NCI-H146 (cell line): ENCODE results near the gene TMEM109.
"Not testable (repeated sequence)": the region's sequence is repeated elsewhere in the genome, so short reads cannot be mapped to it uniquely, and the experiment has no call there.

Source experiments
- DNase-seq: peaks from one replicate; lab custom pipeline; 2025; lab: John Stamatoyannopoulos, UW

TMEM109 gene

DNA sequence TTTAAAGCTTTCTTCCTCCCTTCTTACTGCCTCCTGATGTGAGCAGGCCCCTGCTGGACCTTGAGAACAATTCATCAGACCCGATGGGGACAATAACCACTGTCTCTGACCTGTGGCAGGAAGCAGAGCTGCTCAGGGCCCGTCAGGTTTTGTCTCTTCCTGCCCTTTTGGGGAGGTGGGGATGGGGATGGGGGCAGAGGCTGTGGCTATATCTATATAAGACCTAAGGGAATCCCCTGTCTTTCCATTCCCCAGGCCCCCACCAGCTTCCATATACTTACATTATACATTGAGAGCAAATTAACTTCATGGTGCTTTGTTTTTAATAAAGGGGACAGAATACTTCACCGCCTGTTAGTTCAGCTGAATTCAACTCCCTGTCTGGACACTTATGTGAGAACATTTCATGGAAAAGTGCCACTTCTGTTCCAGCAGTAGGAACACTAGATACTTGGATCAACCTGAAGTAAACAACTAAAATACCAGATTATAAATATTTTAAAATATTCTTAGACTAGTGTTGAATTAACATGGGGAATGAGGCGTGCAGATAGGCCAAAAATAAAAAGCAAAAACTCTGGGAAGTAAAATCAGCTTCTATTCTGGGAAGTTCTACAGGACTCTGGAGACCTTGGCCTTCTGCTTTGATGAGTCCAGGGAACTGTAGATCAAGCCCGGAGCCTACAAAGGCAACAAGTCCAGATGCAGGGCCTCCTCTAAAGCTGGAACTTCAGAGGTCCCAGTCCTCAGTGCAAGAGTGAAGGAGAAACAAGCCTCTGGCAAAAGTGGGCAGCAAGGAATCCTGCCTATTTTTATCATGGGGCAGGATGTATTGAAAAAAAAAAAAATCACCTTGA lies 35.5 kb upstream of the TMEM109 start:
- no peak for DNase-seq

- no peak for DNase-seq
Observed at GRCh38 chr11:60879104-60879503, 34.9 kb upstream of the TMEM109 start.

DNA sequence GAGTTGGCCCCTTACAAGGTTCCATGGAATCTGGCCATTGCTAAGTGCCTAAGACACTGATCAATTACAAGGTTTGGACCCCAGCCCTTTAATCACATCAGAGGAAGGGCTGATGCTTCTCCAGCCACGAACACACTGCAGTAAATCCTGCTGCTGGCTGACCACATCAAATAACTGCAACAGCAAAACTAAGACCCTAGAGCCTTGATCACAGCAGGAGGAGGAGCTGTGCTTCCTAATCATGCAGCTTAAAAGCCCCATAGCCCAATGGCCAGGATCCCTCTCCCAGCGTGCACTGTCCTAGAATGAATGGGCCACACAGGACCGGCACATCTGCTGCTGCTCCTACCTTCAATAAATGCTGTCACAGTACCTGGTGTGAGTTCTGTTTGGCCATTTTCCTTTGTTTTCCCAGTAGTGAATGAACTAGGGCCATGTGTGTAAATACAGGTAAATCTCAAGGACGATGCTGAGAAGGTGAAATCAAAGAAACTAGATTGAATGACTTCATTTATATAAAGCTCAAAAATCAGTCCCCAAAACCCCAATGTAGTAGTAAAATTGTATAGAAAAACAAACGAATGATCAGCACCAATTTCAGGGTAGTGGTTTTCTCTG lies 33.9 kb upstream of the TMEM109 start:
- no peak for DNase-seq

GRCh38 chr11:60880643-60881282 lies 33.2 kb upstream of the TMEM109 start:
- peak; percentile 79 for DNase-seq

DNA sequence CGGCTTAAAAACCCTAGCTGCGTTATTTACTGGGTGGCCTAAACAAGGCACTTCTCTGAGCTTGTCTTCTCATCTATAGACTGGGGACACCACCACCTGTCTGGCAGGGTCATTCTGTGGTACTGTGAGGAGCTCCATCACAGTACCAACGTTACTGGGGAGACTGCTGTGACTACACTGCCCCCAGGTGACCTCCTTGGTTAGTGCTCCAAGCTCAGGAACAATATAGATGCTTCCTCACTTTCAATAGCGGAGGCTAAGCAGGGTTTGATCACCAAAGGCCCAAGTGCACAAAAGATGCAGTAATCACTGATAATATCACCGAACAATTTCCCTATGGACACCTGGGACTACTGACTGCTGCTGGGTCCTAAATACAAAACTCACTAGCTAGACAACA lies 26.4 kb upstream of the TMEM109 start:
- peak; percentile 73 for DNase-seq

DNA sequence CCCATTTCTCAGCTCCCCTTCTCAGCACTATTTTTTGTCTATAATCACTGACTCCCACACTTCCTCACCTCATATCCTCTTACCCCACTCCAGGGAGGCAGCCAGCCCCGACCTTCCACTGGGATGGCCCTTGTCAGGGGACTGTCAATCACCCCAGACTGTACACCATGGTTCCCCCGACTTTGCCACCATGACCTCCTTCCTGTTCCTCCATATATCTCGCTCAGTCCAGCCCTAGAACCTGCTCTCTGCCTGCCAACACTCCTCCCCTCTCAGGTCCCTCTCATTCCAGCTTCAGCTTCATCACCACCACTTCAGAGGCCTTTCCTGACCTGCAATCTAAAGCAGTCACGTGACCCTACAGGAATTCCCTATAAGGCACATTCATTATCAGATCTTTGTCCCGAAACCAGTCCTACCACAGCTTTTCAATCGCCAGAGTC lies 24.1 kb upstream of the TMEM109 start:
- DNase-seq = no peak

DNA sequence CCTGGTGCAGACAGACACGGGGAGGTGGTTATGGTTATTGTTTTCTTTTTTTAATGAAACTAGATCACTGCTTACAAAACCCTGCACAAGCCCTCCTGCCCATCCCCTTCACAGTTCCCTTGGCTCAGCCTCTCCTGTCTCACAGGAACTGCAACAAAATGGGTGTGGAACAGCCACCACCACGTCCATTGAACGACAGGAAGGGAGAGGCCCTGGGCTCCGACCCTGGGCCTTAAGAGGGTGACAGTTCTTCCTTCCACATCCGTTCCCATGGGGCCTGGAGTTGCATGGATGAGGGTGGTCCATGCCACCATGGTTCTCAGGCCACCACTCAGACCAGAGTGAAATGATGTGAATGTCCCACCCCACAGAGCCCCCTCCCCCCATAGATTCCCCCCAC lies 23.3 kb upstream of the TMEM109 start:
- DNase-seq = no peak

- no peak for DNase-seq
Observed at GRCh38 chr11:60891103-60891741, 22.7 kb upstream of the TMEM109 start.

DNA sequence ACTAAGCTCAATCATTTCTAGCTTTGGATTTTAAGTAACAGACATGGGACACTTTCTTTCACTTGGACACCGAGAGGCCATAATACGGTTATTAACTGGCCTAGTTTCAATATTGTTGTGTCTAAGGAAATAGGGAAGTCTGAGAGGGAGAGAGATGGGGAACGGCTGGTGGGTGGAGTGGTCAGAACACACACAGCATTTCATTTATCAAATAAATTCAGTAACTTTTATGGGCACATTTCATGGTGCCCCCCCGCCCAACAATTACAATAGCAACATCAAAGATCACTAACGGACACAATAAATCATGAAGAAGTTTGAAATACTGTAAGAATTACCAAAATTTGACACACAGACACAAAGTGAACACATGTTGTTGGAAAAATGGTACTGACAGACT lies 18.3 kb upstream of the TMEM109 start:
- no peak for DNase-seq

DNA sequence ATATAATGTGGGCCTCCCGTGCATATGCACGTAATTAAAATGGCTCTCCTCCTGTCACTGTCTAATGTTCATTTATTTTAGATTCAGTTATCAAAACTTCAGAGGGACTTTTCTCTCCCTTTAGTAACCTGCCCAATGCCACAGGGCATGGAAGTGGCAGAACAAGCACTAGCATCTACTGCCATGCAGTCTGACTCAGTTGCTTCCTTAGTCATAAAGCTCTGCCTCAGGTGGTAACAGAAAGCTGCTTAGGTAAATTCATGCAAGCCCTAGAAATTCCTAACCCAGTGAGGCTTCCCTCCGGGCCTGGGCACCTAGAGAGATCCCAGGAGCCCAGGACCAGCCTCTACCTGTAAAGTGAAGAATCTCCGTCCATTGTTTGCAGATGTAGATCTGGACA lies 16.5 kb upstream of the TMEM109 start:
- no peak for DNase-seq

DNA sequence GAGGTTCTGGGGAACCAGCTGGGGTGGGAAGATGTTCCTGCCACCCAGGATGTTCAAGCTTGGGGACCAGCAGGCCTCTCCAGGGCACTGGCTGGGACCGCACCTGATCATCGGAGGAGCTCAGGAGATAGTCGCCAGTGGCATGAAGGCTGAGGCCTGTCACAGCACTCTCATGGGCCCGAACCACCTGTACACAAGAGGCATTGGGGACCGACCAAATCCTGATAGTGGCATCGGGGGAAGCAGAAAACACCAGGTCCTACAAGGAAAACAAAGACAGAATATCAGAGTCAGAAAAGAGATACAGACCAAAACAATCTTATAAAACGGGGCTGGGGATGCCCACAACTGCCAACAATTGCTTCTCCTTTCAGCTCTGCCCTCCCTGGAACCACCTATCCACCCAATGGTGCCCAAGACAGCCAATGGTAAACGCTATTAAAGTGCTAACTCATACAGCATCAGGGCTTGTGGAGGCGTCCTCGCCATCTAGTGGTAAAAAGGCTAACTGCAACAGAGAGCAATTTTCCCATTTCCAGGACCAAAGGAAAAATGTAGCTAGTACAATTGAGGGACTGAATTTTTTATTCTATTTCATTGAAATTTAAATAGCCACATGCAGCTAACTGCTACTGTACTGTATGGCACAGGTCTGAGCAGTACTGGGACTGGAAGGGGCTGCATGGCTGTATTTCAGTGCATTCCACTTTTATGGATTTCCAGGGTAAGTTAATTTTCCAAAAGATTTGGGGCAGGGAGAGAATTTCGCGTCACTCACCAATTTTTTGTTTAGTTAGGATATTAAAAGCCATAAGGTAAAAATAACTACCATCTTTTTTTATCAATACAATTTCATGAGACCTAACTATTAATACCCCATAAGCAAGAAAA lies 14.7 kb upstream of the TMEM109 start:
- DNase-seq = peak; percentile 47

- DNase-seq = no peak
Observed at GRCh38 chr11:60899977-60900376, 14.0 kb upstream of the TMEM109 start.

DNA sequence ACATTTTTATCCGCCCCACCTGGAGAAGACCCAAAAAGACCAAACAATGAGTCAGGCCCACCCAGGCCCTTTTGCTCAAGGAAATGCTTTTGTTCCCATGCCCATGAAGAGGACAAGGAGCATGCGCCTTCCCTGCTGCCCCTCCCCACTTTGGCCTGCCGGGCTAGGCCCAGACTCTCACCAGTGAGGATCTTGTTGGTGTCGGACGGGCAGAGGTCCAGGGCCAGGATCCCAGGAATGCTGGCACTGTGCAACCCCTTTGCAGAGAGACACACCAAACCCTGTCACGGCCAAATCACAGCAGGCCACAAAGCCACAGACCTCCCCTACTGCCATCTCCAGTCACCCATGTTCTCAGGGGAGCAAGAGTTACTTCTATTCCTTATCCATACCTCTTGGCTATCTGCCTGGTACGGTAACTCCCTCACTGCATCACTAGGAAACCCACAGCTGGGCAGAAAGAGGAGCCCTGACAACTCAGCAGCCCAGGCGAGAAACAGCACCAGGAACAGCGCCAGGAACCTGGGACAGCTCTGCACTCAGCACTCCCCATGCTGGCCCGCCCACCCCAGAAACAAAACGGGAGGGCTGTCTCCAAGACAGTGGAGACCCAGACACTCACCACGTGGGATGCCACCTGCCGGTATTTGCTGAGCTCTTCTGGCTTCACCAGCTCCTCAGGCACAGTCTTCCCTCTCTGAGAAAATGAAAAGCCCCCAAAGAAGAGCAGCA lies 13.1 kb upstream of the TMEM109 start:
- no peak for DNase-seq

DNA sequence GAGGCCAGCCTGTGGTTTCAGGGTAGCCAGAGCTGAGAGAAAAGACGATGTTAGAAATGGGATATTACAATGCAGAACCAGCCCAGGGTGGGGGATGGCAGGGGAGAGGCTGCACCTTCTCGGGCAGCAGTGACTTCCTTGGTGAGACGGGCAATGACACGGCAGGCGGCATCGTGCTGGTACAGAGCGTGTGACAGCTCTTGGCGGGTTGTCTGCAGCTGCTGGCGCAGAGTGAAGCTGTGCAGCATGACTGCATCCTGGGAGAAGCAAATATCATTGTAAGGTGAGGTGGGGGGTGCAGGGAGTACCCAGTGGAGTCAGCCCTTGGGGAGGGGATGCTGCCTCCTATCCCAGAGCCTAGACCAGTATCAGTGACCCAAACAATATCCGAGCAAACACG lies 11.3 kb upstream of the TMEM109 start:
- no peak for DNase-seq

DNA sequence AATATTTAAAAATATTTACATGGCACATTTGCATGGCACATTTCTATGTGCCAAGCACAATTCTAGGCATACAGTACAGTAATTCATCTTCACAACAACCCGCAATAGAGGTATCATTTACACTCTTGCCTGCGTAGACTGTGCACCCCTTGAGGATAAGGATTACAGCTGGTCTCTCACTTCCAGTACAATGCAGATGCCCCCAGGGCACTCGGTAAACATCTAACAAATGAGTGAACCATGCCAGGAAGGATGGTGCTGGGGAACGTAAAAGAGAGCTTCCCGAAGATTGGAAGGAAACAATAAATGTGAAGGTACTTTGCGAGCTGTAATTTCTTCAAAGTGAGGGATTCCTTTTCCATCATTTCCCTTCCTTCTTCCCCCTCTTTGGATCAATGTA lies 8.9 kb upstream of the TMEM109 start:
- DNase-seq = peak; percentile 69

DNA sequence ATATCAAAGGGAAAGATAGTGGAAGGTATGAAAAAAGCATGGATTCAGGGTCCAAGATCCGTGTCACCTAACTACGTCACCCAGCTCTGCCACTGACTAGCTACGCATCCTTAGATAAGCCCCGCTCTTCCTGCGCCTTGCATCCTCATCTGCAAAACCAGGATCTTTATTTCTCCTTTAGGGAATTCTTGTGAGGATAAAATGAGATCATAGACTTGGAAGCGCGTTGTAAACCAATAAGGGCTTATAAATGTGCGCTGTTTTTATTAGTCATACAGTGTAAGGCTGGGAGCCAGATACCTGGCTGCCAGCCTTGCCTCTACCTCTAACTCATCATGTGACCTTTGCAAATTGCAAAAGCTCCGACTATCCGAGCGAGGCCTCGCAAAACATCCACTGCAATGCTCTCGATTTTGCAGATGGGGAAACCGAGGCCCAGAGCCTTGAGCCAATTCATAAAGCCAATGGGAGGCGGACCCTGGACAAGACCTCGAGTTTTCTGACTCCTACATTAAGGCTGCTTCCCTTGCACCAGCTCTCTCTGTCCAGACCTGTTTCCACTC lies 8.3 kb upstream of the TMEM109 start:
- DNase-seq = peak; percentile 22

- peak; percentile 95 for DNase-seq
Observed at GRCh38 chr11:60906132-60906972, 7.6 kb upstream of the TMEM109 start, which contains the start of gene PRPF19. PRPF19 (minus strand) TSS chr11:60906585; CDS start chr11:60906382, 203 bp downstream.

DNA sequence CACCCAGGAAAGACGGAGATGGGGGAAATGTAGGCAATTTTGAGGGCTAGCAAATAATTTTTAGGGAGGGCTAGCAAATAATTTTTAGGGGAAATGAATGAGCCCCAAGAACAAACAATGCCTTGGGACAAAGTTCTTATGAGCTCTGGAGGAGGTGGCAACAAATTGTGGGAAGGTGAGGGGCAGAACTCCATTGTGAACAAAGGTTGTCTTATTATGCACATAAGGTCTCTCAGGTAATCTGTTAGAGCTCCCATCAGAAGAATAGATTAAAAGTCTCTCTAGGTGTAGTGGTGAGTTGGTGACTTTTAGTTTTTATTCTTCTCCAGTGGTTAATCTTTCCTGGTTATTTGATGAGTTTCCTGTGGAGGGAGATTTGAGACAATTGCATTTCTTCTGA lies 5.2 kb upstream of the TMEM109 start:
- DNase-seq = no peak

DNA sequence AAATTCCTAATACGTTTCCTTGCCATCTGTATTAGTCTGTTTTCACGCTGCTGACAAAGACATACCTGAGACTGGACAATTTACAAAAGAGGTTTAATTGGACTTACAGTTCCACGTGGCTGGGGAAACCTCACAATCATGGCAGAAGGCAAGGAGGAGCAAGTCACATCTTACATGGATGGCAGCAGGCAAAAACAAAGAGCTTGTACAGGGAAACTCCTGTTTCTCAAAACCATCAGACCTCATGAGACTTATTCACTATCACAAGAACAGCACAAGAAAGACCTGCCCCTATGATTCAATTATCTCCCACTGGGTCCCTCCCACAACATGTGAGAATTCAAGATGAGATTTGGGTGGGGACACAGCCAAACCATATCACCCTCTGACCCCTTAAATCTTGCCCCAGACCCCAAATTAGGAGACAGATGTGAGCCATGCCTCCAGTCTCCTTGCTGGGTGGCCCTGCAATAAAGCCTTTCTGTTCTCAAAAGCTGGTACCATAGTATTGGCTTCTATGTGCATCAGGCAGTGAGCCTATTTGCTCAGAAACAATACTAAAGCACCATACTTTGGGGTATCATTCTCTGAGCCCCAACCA lies 4.2 kb upstream of the TMEM109 start:
- DNase-seq = not testable (repeated sequence)
